ENCODE data around the gene STXBP3.

DNA sequence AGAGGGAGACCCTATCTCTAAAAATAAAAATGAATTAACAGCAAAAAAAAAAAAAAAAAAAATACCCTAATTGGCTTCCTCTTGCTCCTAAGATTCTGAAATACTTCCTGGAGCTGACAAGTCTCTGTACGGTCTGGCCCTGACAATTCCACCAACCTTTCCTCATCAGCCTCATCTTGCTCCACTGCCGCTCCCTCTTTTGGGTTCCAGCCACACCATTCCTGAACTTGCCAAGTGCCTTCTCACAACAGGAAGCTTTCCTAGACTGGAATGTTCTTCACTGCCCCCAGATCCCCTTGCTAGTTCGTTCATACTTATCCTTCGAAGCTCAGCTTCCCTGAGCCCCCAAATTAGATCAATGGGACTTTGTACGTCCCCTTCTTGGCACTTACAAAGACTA is 73.4 kb downstream of the STXBP3 start:
- no peak for TF ChIP-seq CTCF (conservative IDR thresholded peaks at IDR 0.05; ENCODE audit: low read depth, low read length)
- TF ChIP-seq POLR2A (IDR thresholded peaks at IDR 0.05; ENCODE audit: low read depth, low read length), result no peak
- TF ChIP-seq SMC3 (IDR thresholded peaks at IDR 0.05; ENCODE audit: low read depth, low read length), result no peak
- TF ChIP-seq ELK1 (IDR thresholded peaks at IDR 0.05; ENCODE audit: borderline replicate concordance, low read depth, low read length), result no peak
- TF ChIP-seq MXI1 (IDR thresholded peaks at IDR 0.05; ENCODE audit: borderline replicate concordance, low read depth, low read length), result no peak
- TF ChIP-seq CEBPB (IDR thresholded peaks at IDR 0.05; ENCODE audit: low read depth, low read length), result no peak

Measured in IMR-90 (cell line).